LoVo (cell line): ENCODE results near the gene SOWAHC.

Experiments used
- DNase-seq: peaks from one replicate; pipeline ENCODE4 v3.0.0-alpha.2; 2016; ENCODE audit warnings: low spot score

The SOWAHC gene

GRCh38 chr2:109646961-109647360, 32.8 kb downstream of the SOWAHC start:
- DNase-seq, result no peak

- DNase-seq, result no peak
These were observed 33.5 kb downstream of the SOWAHC start for GRCh38 chr2:109647636-109648035.

- no peak for DNase-seq
These were observed 33.9 kb downstream of the SOWAHC start for GRCh38 chr2:109648041-109648527.

- DNase-seq, result no peak
These were observed 35.9 kb downstream of the SOWAHC start for GRCh38 chr2:109649736-109650695.

- no peak for DNase-seq
These were observed 40.3 kb downstream of the SOWAHC start for GRCh38 chr2:109654326-109655050.

- DNase-seq, result no peak
These were observed 41.1 kb downstream of the SOWAHC start for GRCh38 chr2:109655287-109655686.

- no peak for DNase-seq
These were observed 45.4 kb downstream of the SOWAHC start for GRCh38 chr2:109659396-109660045.

GRCh38 chr2:109660046-109660860, 46.1 kb downstream of the SOWAHC start:
- DNase-seq, result no peak

- no peak for DNase-seq
These were observed 48.7 kb downstream of the SOWAHC start for GRCh38 chr2:109662889-109663288.

GRCh38 chr2:109663721-109664120, 49.6 kb downstream of the SOWAHC start:
- no peak for DNase-seq

- no peak for DNase-seq
These were observed 52.3 kb downstream of the SOWAHC start for GRCh38 chr2:109666466-109666865.
